H1 (cell line): ENCODE measurements around the gene NDUFA8. TPM values are rescaled to one million over a fixed set of nuclear protein-coding genes. Genes with fewer than 3 reads are reported as not detected.

Source experiments
- CTCF ChIA-PET: fragments of 300-600 bp; sonication (Branson Sonifier 250); formaldehyde crosslinking; loops from one replicate; lab custom pipeline; 2021; ENCODE audit not compliant: partially characterized antibody; lab: Charles Lee
- POLR2A ChIA-PET: fragments of 300-600 bp; sonication (Branson Sonifier 250); formaldehyde crosslinking; loops from one replicate; lab custom pipeline; 2021; ENCODE audit warnings: inconsistent platforms; ENCODE audit not compliant: partially characterized antibody; lab: Charles Lee
- DNase-seq, 2 experiments: peaks; one replicate each; pipeline versions ENCODE4 v3.0.0 to v3.0.0-alpha.2; 2010 to 2022; ENCODE audit warnings: low spot score in 2 of 2, low read depth in 1 of 2, mixed read lengths in 1 of 2
- FAIRE-seq: peaks from 2 replicates; lab custom pipeline; 2011; peaks lifted over from hg19 to GRCh38; lab: Jason Lieb, UNC
- H2AFZ ChIP-seq: 2 replicates; pipeline ENCODE4 v1.8.1; 2012; ENCODE audit warnings: low read length, inconsistent platforms
- H2AK5ac ChIP-seq: 2 replicates; pipeline ENCODE4 v1.6.1; 2013; ENCODE audit warnings: low read depth, low read length
- H2BK120ac ChIP-seq: replicated peaks from 2 replicates; pipeline ENCODE3; 2013; ENCODE audit warnings: low read depth, low read length, inconsistent platforms
- H2BK12ac ChIP-seq: 2 replicates; pipeline ENCODE4 v1.6.1; 2013; ENCODE audit warnings: low read depth, low read length
- H2BK15ac ChIP-seq: 2 replicates; pipeline ENCODE4 v1.6.1; 2013; ENCODE audit warnings: low read length
- H2BK20ac ChIP-seq: 2 replicates; pipeline ENCODE4 v1.6.1; 2013; ENCODE audit warnings: low read length
- H2BK5ac ChIP-seq: 2 replicates; pipeline ENCODE4 v1.6.1; 2013; ENCODE audit warnings: low read depth, low read length
- H3K14ac ChIP-seq: 2 replicates; pipeline ENCODE4 v1.6.1; 2013; ENCODE audit warnings: inconsistent platforms; ENCODE audit not compliant: insufficient read length
- H3K18ac ChIP-seq: 2 replicates; pipeline ENCODE4 v1.6.1; 2013; ENCODE audit warnings: low read length; ENCODE audit errors: extremely low read depth
- H3K23ac ChIP-seq: 2 replicates; pipeline ENCODE4 v1.6.1; 2013; ENCODE audit warnings: inconsistent platforms; ENCODE audit not compliant: insufficient read length
- H3K23me2 ChIP-seq: 2 replicates; pipeline ENCODE4 v1.6.1; 2013; ENCODE audit warnings: low read depth, low read length
- H3K27ac ChIP-seq: 2 replicates; pipeline ENCODE4 v1.6.1; 2011; ENCODE audit warnings: low read depth, low read length, inconsistent platforms
- H3K27me3 ChIP-seq, 4 experiments: replicated peaks in 1 of 4; 1 replicate in 1 of 4; 2 replicates in 3 of 4; pipeline versions ENCODE4 v1.6.1 to v1.8.1; 2011 to 2013; ENCODE audit warnings: low read length in 3 of 4, mild to moderate bottlenecking in 3 of 4, inconsistent platforms in 2 of 4, mixed read lengths in 2 of 4, moderate library complexity in 1 of 4; ENCODE audit not compliant: control insufficient read depth in 3 of 4, insufficient read depth in 3 of 4; ENCODE audit errors: extremely low read depth in 1 of 4
- H3K36me3 ChIP-seq, 4 experiments: 2 replicates each; pipeline versions ENCODE4 v1.6.1 to v1.8.1; 2011 to 2013; ENCODE audit warnings: mild to moderate bottlenecking in 4 of 4, low read length in 3 of 4, moderate library complexity in 2 of 4, control low read depth in 1 of 4, inconsistent platforms in 1 of 4; ENCODE audit not compliant: insufficient read depth in 4 of 4, control insufficient read depth in 2 of 4
- H3K4ac ChIP-seq: replicated peaks from 2 replicates; pipeline ENCODE3; 2013; ENCODE audit warnings: low read length, low read depth, mixed read lengths, inconsistent platforms; ENCODE audit not compliant: insufficient read length
- H3K4me1 ChIP-seq, 4 experiments: replicated peaks in 1 of 4; 1 replicate in 1 of 4; 2 replicates in 3 of 4; pipeline versions ENCODE4 v1.6.1 to v1.8.1; 2011 to 2013; ENCODE audit warnings: low read length in 3 of 4, inconsistent platforms in 2 of 4, mixed read lengths in 1 of 4; ENCODE audit not compliant: insufficient read depth in 4 of 4, control insufficient read depth in 3 of 4
- H3K4me2 ChIP-seq, 2 experiments: 2 replicates each; pipeline versions ENCODE4 v1.6.1 to v1.8.1; 2011 to 2013; ENCODE audit warnings: low read depth in 2 of 2, low read length in 2 of 2, control low read depth in 1 of 2, inconsistent platforms in 1 of 2, mild to moderate bottlenecking in 1 of 2; ENCODE audit not compliant: insufficient read depth in 1 of 2
- H3K4me3 ChIP-seq, 4 experiments: fragments of 200-600, 300-600 bp in 1 of 4; sonication (generic), shearing (Covaris generic), sonication (Bioruptor Twin) in 1 of 4; 2 replicates each; pipeline versions ENCODE4 v1.5.1 to v1.8.1; 2011 to 2016; ENCODE audit warnings: low read length in 4 of 4, low read depth in 3 of 4, control low read depth in 2 of 4, inconsistent platforms in 2 of 4, mild to moderate bottlenecking in 2 of 4, mixed read lengths in 1 of 4, moderate library complexity in 1 of 4; ENCODE audit not compliant: insufficient read depth in 2 of 4; ENCODE audit errors: extremely low read depth in 1 of 4
- H3K56ac ChIP-seq: replicated peaks from 2 replicates; pipeline ENCODE3; 2013; ENCODE audit warnings: low read depth, mild to moderate bottlenecking, mixed read lengths, low read length, inconsistent platforms; ENCODE audit not compliant: insufficient read length
- H3K79me1 ChIP-seq: 2 replicates; pipeline ENCODE4 v1.6.1; 2013; ENCODE audit warnings: low read depth, low read length, control low read depth
- H3K79me2 ChIP-seq, 2 experiments: 2 replicates each; pipeline versions ENCODE4 v1.6.1 to v1.8.1; 2012 to 2013; ENCODE audit warnings: low read length in 2 of 2, mild to moderate bottlenecking in 2 of 2, inconsistent platforms in 1 of 2; ENCODE audit not compliant: insufficient read depth in 2 of 2, control insufficient read depth in 1 of 2
- H3K9ac ChIP-seq, 4 experiments: replicated peaks in 1 of 4; 1 replicate in 1 of 4; 2 replicates in 3 of 4; pipeline versions ENCODE4 v1.6.1 to v1.8.1; 2011 to 2013; ENCODE audit warnings: low read depth in 3 of 4, low read length in 3 of 4, control low read depth in 2 of 4, mild to moderate bottlenecking in 2 of 4, moderate library complexity in 2 of 4, inconsistent platforms in 1 of 4; ENCODE audit errors: extremely low read depth in 1 of 4
- H3K9me3 ChIP-seq, 2 experiments: 2 replicates each; pipeline versions ENCODE4 v1.6.1 to v1.8.1; 2012 to 2013; ENCODE audit warnings: mild to moderate bottlenecking in 2 of 2, moderate library complexity in 2 of 2, control low read depth in 1 of 2, inconsistent platforms in 1 of 2, low read depth in 1 of 2, low read length in 1 of 2, mixed read lengths in 1 of 2; ENCODE audit not compliant: insufficient read depth in 2 of 2
- H4K20me1 ChIP-seq, 2 experiments: replicated peaks in 1 of 2; 2 replicates each; pipeline versions ENCODE3 to v1.8.1; 2011 to 2013; ENCODE audit warnings: inconsistent platforms in 2 of 2, low read length in 2 of 2, mild to moderate bottlenecking in 1 of 2; ENCODE audit not compliant: insufficient read depth in 2 of 2, control insufficient read depth in 1 of 2
- H4K5ac ChIP-seq: 2 replicates; pipeline ENCODE4 v1.6.1; 2013; ENCODE audit warnings: low read length, low read depth, mixed read lengths, inconsistent platforms; ENCODE audit not compliant: insufficient read length
- H4K8ac ChIP-seq: 2 replicates; pipeline ENCODE4 v1.8.0; 2013; ENCODE audit warnings: mild to moderate bottlenecking, moderate library complexity, low read length, inconsistent platforms; ENCODE audit not compliant: insufficient read depth; ENCODE audit errors: extremely low read depth
- H4K91ac ChIP-seq: replicated peaks from 2 replicates; pipeline ENCODE3; 2013; ENCODE audit warnings: low read length, mixed read lengths, inconsistent platforms; ENCODE audit not compliant: insufficient read length
- ATF3 ChIP-seq: IDR thresholded peaks from 2 replicates; pipeline ENCODE4 v1.6.1; 2011; ENCODE audit warnings: low read depth, mild to moderate bottlenecking, low read length; ENCODE audit not compliant: insufficient read depth
- NANOG ChIP-seq: IDR thresholded peaks from 2 replicates; pipeline ENCODE4 v1.6.1; 2011; ENCODE audit warnings: low read length, low read depth, mild to moderate bottlenecking, inconsistent platforms; ENCODE audit not compliant: insufficient read depth, poor library complexity, severe bottlenecking
- SIRT6 ChIP-seq: IDR thresholded peaks from one replicate; pipeline ENCODE4 v1.7.1; 2012; ENCODE audit warnings: low read length, inconsistent platforms
- WGBS, 2 experiments: shearing (Covaris generic) in 1 of 2; methylation state at CpG; one replicate each; pipeline versions ENCODE4 v1.1.6 to v1.1.7; 2013 to 2015; ENCODE audit warnings: low lambda C conversion rate in 2 of 2, mixed read lengths in 2 of 2, inconsistent platforms in 1 of 2, low coverage in 1 of 2, missing lambda C conversion rate in 1 of 2; ENCODE audit not compliant: insufficient replicate concordance in 2 of 2, insufficient coverage in 1 of 2, insufficient read length in 1 of 2; ENCODE audit errors: extremely low coverage in 1 of 2, missing lambda C conversion rate in 1 of 2; 5-methylcytosine and 5-hydroxymethylcytosine counted together
- polyA plus RNA-seq, 7 experiments: library from polyadenylated mRNA; depleted of rRNA in 3 of 7; stranded (reverse) in 5 of 7; unstranded in 2 of 7; fragments of >200 nt in 5 of 7; fragments of 200-250 nt in 2 of 7; gene quantifications; 1 replicate in 5 of 7; 2 replicates in 1 of 7; 4 replicates in 1 of 7; pipeline versions ENCODE4 v1.2.1 to v1.2.3, GENCODE V29; 2011 to 2013; ENCODE audit warnings: missing spikeins in 2 of 7, mixed read lengths in 2 of 7
- total RNA-seq: library from RNA; stranded (reverse); fragmentation: NEBNext Ultra II Directional; extraction: Animal tissue kit (Norgen Biotek cat#: 25700); gene quantifications from 2 replicates; pipeline ENCODE4 v1.2.1, GENCODE V29; 2021

NDUFA8 gene
- total and polyA plus RNA-seq, 2 of the 8 experiments (the other 6 are each of a cell fraction or from before 2014, with no cell fraction given): 61.0 to 73.8 TPM

GRCh38 chr9:122125158-122125508, 34.4 kb downstream of the NDUFA8 start:
- Histone ChIP-seq H3K23me2 (peaks cover 6% of the 10 kb centered on the region; the same call in 1 of the 2 replicates), H3K27me3 (peaks cover 9 to 26% (median 24%) of the 10 kb centered on the region in 4 experiments), H2BK5ac (no peak overlapping the region), H3K79me1 (no peaks in the 10 kb centered on the region), H3K18ac (no peak overlapping the region), H3K4ac (no peak overlapping the region), H2BK15ac (0 out of 2 replicates have a peak overlapping the region, but pooled peaks have one; percentile 29), H4K91ac (no peak overlapping the region), H3K23ac (no peak overlapping the region), H3K27ac (no peak overlapping the region), H3K4me3 (0 out of 8 replicates have a peak overlapping the region, but pooled peaks of 1 of the 4 experiments have one; percentile 67), H4K5ac (no peak overlapping the region), H3K56ac (no peak overlapping the region), H2BK12ac (0 out of 2 replicates have a peak overlapping the region, but pooled peaks have one; percentile 43), H3K4me1 (peaks cover 0 to 10% (median 3%) of the 10 kb centered on the region in 4 experiments; a peak in 6 of 7 replicates), H3K9ac (no peak overlapping the region), H2BK20ac (no peak overlapping the region), H4K20me1 (no peaks in the 10 kb centered on the region), H4K8ac (no peak overlapping the region), H3K79me2 (no peaks in the 10 kb centered on the region), H3K4me2 (peak overlapping the region in 1 of 2 experiments; percentile 88; a peak in 1 of 4 replicates), H2AK5ac (no peak overlapping the region), H3K14ac (no peak overlapping the region), H2AFZ (no peak overlapping the region), H2BK120ac (no peak overlapping the region), H3K36me3 (no peaks in the 10 kb centered on the region), H3K9me3 (no peaks in the 10 kb centered on the region)
- POLR2A ChIA-PET: interaction anchor here (0.8 to 1.3 kb wide), 2 partner anchors 26 to 225 kb away, joined by 3 read pairs; no protein-coding TSS in a partner anchor
- CTCF ChIA-PET: interaction anchor here (0.6 to 15.6 kb wide), 43 partner anchors 11 to 684 kb away, joined by 3 to 544 read pairs (median 6); partner anchors contain the start of genes LHX6, MORN5, MRRF and NDUFA8
- WGBS, 2 experiments: 7% methylated on average over 8 of the region's 8 CpGs; no CpG with 5 or more reads in 1 of the 2 experiments
- DNase-seq (peak in 1 of 2 experiments; percentile 92), FAIRE-seq (no peak)
- TF ChIP-seq NANOG (no peak), ATF3 (no peak), SIRT6 (no peak)
